ENCODE results near the gene C20orf204. TPM values are rescaled to one million over a fixed set of nuclear protein-coding genes. Genes with fewer than 3 reads are reported as not detected.

The C20orf204 gene
- total and polyA plus RNA-seq, 2 of the 8 experiments (the other 6 are each of a cell fraction or from before 2014, with no cell fraction given) = 0.39 to 0.52 TPM

DNA sequence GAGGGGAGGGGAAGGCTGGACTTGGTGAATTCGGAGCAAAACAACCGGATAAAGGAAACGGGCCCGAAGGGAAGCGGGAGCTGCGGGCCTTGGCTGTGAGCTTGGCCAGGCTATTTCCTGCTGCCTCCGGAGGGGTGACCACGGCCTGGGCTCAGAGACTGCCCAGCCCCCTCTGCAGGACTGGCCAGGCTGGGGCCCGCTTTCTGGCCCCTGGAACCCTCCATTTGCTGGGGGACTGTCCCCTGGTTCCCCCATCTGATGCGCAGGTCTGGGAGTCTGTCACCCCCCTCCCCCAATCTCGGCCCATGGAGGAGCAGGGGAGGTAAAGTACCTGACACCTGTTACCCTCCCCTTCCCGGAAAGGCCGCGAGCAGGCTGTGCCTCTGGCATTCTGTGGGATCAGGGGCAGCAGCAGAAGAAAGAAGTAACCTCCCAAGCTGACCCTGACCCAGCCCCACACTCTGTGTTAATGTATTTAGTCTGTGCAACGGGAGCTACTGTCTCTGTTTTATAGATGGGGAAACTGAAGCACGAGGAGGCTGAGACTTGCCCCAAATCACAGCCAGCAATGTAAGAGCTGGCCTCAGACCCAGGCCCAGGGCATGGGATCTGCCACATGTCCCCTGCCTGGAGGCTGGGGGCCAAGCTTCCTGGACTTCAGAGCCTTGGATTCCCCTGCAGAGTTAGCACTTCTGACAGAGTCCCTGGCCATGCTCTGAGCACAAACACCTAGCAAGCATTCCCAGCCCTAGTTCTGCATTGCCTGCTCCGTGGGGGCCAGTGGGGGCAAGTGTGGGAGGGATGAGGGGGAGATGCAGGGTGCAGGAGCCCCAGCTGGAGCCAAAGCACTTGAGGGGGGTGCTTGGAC lies 3.5 kb downstream of the C20orf204 start:
- no peak overlapping the region; the same call in 1 of the 2 replicates for H3K18ac ChIP-seq (ENCODE audit: extremely low read depth, low read length)
- no peaks in the 10 kb centered on the region for H3K79me2 ChIP-seq (ENCODE audit: control insufficient read depth in 1 of 2, insufficient read depth in 2 of 2, low read length in 2 of 2)
- H3K9ac ChIP-seq (replicated peaks in 1 of 4; ENCODE audit: extremely low read depth in 1 of 4, low read depth in 3 of 4, low read length in 3 of 4) = no peak overlapping the region
- no peak overlapping the region for H3K23ac ChIP-seq (ENCODE audit: insufficient read length)
- H3K27ac ChIP-seq (ENCODE audit: low read depth, low read length) = no peak overlapping the region
- H4K5ac ChIP-seq (ENCODE audit: insufficient read length, low read depth, low read length) = no peak overlapping the region
- no peak overlapping the region for H2BK20ac ChIP-seq (ENCODE audit: low read length)
- peaks cover 3% of the 10 kb centered on the region; the same call in 1 of the 2 replicates for H3K23me2 ChIP-seq (ENCODE audit: low read depth, low read length)
- no peak overlapping the region for H2BK12ac ChIP-seq (ENCODE audit: low read depth, low read length)
- no peaks in the 10 kb centered on the region; the same call in 1 of the 2 replicates for H3K79me1 ChIP-seq (ENCODE audit: low read depth, low read length)
- no peak overlapping the region for H3K14ac ChIP-seq (ENCODE audit: insufficient read length)
- ChIA-PET CTCF (ENCODE audit: partially characterized antibody) (interaction anchor here (0.7 to 7.3 kb wide), 21 partner anchors 10 to 209 kb away, joined by 3 to 73 read pairs (median 4); partner anchors contain the start of genes LKAAEAR1, OPRL1, PRPF6 and RGS19), POLR2A (ENCODE audit: partially characterized antibody) (interaction anchor here (1.6 to 3.5 kb wide), 7 partner anchors 11 to 35 kb away, joined by 3 to 24 read pairs (median 5); partner anchors contain the start of gene SOX18)
- H3K4ac ChIP-seq (replicated peaks; ENCODE audit: insufficient read length, low read depth, low read length) = no peak overlapping the region
- H2BK5ac ChIP-seq (ENCODE audit: low read depth, low read length) = no peak overlapping the region; the same call in 1 of the 2 replicates
- H4K20me1 ChIP-seq (replicated peaks in 1 of 2; ENCODE audit: control insufficient read depth in 1 of 2, insufficient read depth in 2 of 2, low read length in 2 of 2) = peaks cover 0 to 1% of the 10 kb centered on the region in 2 experiments
- H2AFZ ChIP-seq (ENCODE audit: low read length) = no peak overlapping the region
- WGBS, 2 experiments (ENCODE audit: extremely low coverage in 1 of 2, insufficient coverage in 1 of 2, insufficient read length in 1 of 2, insufficient replicate concordance in 2 of 2, low coverage in 1 of 2, low lambda C conversion rate in 2 of 2, missing lambda C conversion rate in 1 of 2) = 22% methylated on average over 16 of the region's 17 CpGs; no CpG with 5 or more reads in 1 of the 2 experiments
- no peak overlapping the region for H4K91ac ChIP-seq (replicated peaks; ENCODE audit: insufficient read length, low read length)
- no peak overlapping the region for H2BK120ac ChIP-seq (replicated peaks; ENCODE audit: low read depth, low read length)
- H3K4me3 ChIP-seq (ENCODE audit: extremely low read depth in 1 of 4, insufficient read depth in 2 of 4, low read depth in 3 of 4, low read length in 4 of 4) = peak overlapping the region; percentile 13 to 73 (median 48); a peak in 7 of 8 replicates
- H3K4me2 ChIP-seq (ENCODE audit: insufficient read depth in 1 of 2, low read depth in 2 of 2, low read length in 2 of 2) = peak overlapping the region; percentile 8 to 74; a peak in 3 of 4 replicates
- H3K4me1 ChIP-seq (replicated peaks in 1 of 4; ENCODE audit: control insufficient read depth in 3 of 4, insufficient read depth in 4 of 4, low read length in 3 of 4) = peaks cover 0 to 23% (median 17%) of the 10 kb centered on the region in 4 experiments; a peak in 6 of 7 replicates
- no peak overlapping the region; the same call in 1 of the 2 replicates for H4K8ac ChIP-seq (ENCODE audit: extremely low read depth, insufficient read depth, low read length)
- TF ChIP-seq CTBP2 (IDR thresholded peaks at IDR 0.05; ENCODE audit: borderline replicate concordance, insufficient read depth, insufficient read length, low read length) = peak; percentile 5
- no peak for TF ChIP-seq CREB1 (IDR thresholded peaks at IDR 0.05)
- TF ChIP-seq SUZ12 (IDR thresholded peaks at IDR 0.05; ENCODE audit: low read length) = peak; percentile 4; the same call in 1 of the 2 replicates
- TF ChIP-seq SIN3A (conservative IDR thresholded peaks at IDR 0.05 in 1 of 2, IDR thresholded peaks at IDR 0.05 in 1 of 2; ENCODE audit: low read depth in 1 of 2, low read length in 2 of 2) = no peak
- no peak for DNase-seq (ENCODE audit: low read depth in 1 of 2, low spot score in 2 of 2)
- no peak overlapping the region for H2AK5ac ChIP-seq (ENCODE audit: low read depth, low read length)
- no peaks in the 10 kb centered on the region; a peak in 2 of 8 replicates for H3K36me3 ChIP-seq (ENCODE audit: control insufficient read depth in 2 of 4, insufficient read depth in 4 of 4, low read length in 3 of 4)
- no peak for FAIRE-seq
- 0 out of 2 replicates have a peak overlapping the region, but pooled peaks have one; percentile 61 for H2BK15ac ChIP-seq (ENCODE audit: low read length)
- H3K9me3 ChIP-seq (ENCODE audit: insufficient read depth in 2 of 2, low read depth in 1 of 2, low read length in 1 of 2) = no peaks in the 10 kb centered on the region
- no peak overlapping the region for H3K56ac ChIP-seq (replicated peaks; ENCODE audit: insufficient read length, low read depth, low read length)
- H3K27me3 ChIP-seq (replicated peaks in 1 of 4; ENCODE audit: control insufficient read depth in 3 of 4, extremely low read depth in 1 of 4, insufficient read depth in 3 of 4, low read length in 3 of 4) = peaks cover 16 to 63% (median 49%) of the 10 kb centered on the region in 4 experiments
